ENCODE results near the gene KCNJ6.
"Not testable (repeated sequence)": the region's sequence is repeated elsewhere in the genome, so short reads cannot be mapped to it uniquely, and the experiment has no call there.

KCNJ6 gene

GRCh38 chr21:37767984-37768383, 148.3 kb downstream of the KCNJ6 start:
- no peak for DNase-seq

- no peak for DNase-seq
Observed at GRCh38 chr21:37766129-37766528, 150.1 kb downstream of the KCNJ6 start.

GRCh38 chr21:37765221-37765900, 150.9 kb downstream of the KCNJ6 start:
- no peak for DNase-seq

GRCh38 chr21:37764691-37765090, 151.6 kb downstream of the KCNJ6 start:
- DNase-seq: no peak

GRCh38 chr21:37763298-37763697, 153.0 kb downstream of the KCNJ6 start:
- no peak for DNase-seq

DNA sequence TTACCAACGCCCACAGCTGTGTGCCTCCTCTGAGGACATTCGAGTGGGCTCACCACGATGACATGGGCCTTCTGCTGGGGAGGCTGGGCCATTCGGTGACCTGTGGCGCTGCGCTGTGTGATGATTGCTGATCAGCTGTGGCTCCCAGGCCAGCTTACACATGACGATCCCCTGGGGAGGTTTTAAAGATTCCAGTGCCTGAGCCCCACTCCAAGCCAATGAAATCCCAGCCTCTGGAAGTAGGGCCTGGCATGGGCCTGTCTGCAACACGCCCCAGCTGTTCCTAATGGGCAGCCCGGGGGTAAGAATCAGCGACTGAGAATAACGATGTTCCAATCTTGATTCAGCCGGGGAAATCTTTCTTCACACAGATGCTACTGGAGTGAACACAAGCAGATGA, 153.7 kb downstream of the KCNJ6 start:
- DNase-seq: no peak

- DNase-seq: not testable (repeated sequence)
Observed at GRCh38 chr21:37761406-37761805, 154.9 kb downstream of the KCNJ6 start.

GRCh38 chr21:37759777-37760176, 156.5 kb downstream of the KCNJ6 start:
- no peak for DNase-seq

DNA sequence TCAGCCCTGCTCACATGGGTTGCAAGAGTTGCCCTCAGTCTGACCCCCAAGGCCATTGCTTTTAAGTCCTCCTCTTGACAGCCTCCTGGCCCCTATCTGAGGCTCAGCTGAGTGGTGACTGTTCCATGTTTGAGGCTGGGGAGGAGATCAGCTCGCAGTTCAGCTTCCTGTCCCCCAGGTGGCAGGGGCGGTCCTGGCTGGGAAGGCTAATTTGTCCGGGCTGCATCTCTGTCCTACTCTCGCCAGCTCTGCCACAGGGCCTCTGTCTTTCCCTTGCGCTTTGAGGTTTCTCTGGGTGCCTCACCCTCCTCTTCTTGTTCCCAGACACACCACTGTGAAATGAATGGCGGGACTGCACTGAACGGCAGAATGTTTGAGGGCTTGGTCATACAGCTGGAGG, 157.3 kb downstream of the KCNJ6 start:
- DNase-seq: no peak

DNA sequence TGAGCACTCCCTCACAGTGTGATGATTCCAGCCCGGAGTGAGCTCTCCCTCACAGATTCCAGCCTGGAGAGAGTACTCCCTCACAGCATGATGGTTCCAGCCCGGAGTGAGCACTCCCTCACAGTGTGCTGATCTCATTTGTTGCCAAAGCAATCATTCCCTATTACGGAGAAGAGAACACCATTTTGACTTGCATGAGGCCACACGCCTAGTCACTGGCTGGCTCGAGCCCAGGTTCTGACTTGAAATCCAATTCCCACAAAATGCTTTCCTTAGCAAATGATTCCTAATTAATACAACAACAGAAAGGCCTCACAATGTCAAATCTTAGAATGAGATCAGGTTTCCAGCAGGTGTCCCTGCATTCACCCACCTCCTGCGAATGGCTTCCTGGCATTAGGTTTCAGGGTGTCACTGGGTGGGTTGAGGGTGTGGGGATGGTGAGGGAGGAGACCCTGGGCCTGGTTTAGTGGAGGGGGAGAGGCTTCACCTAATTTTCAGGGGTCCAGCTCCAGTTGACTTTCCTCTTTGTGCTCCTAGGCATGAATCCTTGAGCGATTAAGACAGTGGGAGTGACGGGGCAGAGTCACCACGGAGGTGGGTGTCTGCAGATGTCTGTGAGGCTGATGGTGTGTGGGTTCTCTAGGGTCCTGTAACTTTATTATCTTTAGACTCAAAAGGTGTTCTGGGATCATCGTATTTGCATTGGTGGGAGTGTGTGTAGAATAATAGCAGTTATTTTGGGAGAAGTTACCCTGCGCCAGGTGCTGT, 158.5 kb downstream of the KCNJ6 start:
- DNase-seq: no peak

DNA sequence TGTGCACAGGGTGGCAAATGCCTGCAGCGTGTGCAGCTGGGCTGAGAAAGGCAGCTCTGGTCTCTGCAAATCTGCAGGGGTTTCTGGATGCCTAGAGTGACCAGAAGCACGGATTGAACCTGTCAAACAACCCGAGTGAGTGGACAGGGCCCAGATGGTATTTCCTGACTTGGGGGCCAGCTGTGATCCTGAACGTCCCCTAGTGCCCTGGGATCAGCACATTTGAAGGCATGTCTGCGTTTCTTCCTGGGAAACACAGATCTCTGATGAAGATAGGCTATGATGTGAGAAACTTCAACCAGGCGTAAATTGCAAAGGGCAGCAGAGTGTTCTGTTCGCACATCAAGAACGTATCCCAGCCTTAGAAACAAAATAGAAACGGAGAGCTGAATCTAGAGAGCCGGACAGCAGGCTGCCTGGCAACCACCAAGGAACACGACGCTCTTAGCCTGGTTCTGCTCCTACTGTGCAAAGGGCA, 163.1 kb downstream of the KCNJ6 start:
- no peak for DNase-seq

DNA sequence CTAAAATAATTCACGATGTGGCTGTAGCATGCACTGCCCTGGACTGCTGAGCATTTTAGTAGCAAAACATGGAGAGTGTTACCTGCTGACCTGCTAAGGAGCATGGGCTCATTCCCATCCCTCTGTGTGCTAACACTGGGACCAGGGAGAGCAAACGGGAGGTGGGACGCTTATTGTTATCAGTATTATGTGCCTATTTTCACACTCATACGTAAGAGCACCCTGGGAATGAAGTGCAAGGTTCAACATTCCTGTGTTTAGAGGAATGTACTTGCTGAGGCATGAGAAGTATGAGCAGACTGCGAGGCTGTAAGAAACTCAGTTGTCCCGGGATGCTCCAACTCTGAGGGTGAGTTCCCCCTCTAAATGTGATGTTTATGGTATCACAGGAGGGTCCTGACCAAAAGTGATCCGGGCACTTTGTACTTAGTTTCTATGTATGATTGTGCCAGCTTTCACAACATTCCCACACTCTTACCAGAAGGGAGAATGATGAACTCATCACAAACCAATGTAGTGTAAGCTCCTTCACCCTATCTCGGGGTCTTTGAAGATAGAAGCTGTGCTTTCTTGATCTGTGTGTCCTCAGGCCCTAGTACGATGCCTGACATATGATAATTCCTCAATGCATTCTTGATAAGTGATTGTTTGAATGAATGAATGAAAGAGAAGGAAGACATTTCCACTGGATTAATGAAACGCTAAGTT, 164.8 kb downstream of the KCNJ6 start:
- no peak for DNase-seq

DNA sequence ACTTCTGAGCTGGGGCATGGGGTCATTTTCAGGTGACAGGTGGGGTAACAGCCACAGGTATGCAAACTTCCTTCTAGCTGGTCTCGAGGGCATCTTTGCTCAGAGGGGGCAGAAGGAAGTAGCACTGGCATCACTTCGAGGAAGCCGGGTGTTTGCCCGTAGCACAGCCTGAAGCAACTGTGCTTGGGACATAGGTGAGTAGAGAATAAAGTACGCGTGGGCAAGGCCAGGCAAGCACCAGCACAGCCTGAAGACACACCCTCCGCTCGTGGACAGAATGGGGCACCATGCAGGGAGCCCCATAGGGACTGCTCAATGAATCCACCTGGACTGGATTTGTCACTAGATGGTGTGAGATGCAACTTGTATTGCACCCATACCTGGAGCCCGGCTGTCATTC, 167.1 kb downstream of the KCNJ6 start:
- DNase-seq: no peak

DNA sequence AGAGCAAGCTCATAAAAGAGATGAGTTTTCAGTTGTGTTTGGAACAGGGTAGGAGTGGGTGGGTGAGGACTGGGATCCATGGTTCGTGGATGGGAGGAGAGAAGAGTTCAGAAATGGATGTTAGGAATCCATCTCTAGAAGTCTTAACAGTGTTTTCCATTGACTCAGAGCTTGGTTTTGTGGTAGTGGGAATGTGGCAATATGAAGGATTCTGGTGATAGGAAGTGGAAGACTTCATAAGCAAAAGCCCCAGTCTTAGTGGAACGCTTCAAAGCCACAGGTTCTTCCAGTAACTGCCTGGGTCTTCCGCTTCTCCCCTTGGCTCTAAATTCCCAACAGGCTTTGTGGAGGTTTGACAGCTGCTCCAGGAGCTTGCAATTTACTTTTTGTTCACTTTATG, 167.9 kb downstream of the KCNJ6 start:
- DNase-seq: no peak

GRCh38 chr21:37746849-37747248, 169.4 kb downstream of the KCNJ6 start:
- DNase-seq: no peak

DNA sequence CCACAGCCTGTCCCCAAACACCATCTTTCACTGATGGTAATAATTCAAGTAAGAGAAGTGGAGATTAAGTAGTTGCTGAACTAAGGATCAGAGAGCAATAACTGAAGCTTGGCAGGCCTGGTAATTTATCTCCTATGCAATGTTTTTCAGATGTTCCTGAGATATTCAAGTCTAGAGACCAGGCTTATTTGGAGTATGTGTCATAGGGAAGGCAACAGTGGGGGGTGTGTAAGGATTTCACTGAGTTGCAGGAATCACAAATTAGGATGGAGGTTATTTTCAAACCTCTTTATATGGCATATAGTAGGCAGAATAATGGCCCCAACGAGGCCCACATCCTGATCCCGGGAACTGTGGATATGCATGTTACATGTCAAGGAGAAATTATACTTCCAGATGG, 171.7 kb downstream of the KCNJ6 start:
- no peak for DNase-seq

DNA sequence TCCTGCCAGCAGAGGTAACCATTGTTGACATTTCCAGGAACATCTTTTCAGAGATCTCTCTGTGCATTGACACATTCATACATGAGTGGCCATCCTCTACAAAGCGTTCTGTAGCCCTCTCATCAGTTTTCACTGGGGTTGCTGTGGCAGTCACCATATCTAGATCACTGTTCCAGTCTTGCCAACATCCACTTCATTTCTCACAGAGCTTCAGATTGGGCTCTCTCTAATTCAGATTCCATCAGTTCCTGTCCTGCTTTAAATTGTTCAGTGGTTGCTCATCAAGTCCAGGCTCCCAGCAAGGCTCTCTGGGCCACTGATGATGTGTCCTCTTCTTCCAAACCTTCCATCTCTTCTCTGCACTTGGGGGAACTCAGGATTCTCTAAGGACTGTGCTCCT, 173.7 kb downstream of the KCNJ6 start:
- DNase-seq: no peak

DNA sequence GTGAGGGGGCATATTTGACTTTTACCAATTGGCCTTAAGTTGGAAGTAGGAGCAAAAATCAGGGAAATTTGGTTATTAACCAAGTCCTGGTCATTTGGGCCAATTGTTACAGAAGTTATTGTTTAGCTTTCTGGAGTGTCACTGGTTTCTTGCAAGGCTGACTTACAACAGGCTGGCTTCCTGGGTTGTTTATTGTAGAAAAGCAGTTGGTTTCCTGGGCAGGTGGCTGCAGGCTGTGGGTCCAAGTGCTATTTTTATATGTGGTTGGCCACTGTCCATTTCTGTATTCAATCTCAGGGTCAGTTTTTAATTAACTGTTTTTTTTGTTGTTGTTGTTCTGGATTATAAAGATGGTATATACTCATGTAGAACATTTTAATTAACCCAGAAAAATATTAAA, 174.1 kb downstream of the KCNJ6 start:
- DNase-seq: no peak

DNA sequence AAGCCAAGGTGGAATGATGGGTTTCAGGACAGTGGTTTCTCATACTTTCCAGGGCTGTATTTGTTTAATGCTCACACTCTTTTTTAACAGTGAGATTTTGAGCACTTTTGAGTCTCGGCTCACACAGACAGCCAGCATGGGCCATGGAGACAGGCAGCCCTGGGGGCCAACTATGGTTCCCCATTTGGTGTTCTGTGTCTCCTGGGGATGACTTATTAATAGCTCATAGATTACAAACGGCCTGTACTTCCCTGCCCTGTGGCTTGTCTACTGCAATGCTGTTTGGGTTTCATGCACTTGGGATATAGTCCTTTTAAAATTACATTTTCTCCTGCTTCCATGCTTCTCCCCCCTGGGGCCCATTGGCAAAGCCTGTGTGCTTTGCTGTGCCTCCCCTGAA, 178.3 kb downstream of the KCNJ6 start:
- DNase-seq: no peak

- no peak for DNase-seq
Observed at GRCh38 chr21:37737507-37737906, 178.8 kb downstream of the KCNJ6 start.

DNA sequence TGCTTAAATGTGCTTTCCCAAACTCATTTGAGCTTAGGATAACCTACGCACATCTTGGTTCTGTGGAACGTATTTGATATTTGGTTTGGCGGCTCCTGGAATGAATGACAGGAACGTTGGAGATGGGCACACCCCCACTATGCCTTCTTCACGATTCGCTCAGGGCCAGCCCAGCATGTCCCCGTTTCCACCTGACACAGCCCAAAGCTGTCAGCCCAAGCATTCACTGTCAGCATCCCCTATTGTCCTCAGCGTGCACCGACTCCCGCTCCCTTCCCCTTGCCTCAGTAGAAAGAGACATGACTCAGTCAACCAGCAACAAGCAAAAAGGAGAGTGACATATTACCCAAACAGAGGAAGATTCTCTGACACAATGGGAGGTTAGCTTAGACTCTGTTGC, 181.4 kb downstream of the KCNJ6 start:
- DNase-seq: no peak

- DNase-seq: no peak
Observed at GRCh38 chr21:37732927-37733326, 183.3 kb downstream of the KCNJ6 start.

DNA sequence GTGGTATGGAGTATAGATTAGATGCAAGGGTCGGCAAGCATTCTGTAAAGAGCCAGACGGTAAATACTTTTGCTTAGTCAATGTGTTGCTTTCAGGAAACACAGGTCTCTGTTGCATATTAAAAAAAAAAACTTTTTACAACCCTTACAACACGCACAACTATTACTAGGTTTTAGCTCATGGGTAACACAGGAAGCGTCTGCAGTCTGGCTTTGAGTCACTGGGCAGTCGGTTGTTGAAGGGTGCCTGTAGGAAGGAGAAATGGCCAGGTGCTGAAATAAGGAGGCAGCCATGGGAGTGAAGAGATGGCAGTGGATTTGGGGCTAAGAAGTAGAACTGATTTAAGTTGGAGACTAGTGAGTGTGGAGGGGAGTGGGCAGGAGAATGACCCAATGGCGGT, 192.1 kb downstream of the KCNJ6 start:
- DNase-seq: no peak

DNA sequence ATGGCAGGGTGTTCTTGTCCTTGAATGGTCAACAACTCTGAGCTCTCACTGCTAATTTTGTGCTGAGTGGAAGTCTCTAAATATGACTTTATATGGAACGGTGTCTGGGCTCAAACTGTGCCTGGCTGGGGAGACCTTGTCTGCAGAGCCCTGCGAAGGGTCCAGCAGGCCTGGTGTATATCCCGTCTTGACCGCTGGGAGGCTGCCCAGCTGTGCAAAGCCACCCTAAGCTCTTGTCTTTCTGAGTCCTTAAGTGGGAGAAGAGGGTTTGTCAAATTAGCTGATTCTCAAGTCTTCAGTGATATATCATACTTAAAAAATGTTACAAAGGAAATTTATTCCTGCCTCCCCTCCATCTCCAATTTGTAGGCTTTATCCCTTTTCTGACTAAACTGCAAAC, 198.7 kb downstream of the KCNJ6 start:
- no peak for DNase-seq
